GM18858 (cell line): ENCODE data around the gene SIX1.
A peak's percentile ranks its signal among the peaks of the same experiment; 100 is the strongest.

Experiments used
- ATAC-seq: cut with Tn5 transposase; IDR thresholded peaks from one replicate; pipeline ENCODE4 v1.9.1; 2021; ENCODE audit not compliant: unreplicated experiment

SIX1 gene

GRCh38 chr14:60643141-60643462 is 6.2 kb downstream of the SIX1 start:
- ATAC-seq: no peak

- ATAC-seq: no peak
These were observed 6.8 kb downstream of the SIX1 start for GRCh38 chr14:60642270-60643140.

GRCh38 chr14:60641742-60642269 is 7.5 kb downstream of the SIX1 start:
- ATAC-seq: no peak

- ATAC-seq: no peak
These were observed 8.2 kb downstream of the SIX1 start for GRCh38 chr14:60640859-60641741.

GRCh38 chr14:60639674-60640073 is 9.6 kb downstream of the SIX1 start:
- no peak for ATAC-seq

GRCh38 chr14:60637479-60638315 is 11.6 kb downstream of the SIX1 start:
- no peak for ATAC-seq

GRCh38 chr14:60636879-60637478 is 12.3 kb downstream of the SIX1 start:
- ATAC-seq: no peak

GRCh38 chr14:60634153-60634552 is 15.1 kb downstream of the SIX1 start:
- ATAC-seq: no peak

- ATAC-seq: peak; percentile 38
These were observed 16.5 kb downstream of the SIX1 start for GRCh38 chr14:60632777-60633176.

- peak; percentile 84 for ATAC-seq
These were observed 17.0 kb downstream of the SIX1 start for GRCh38 chr14:60632257-60632656.

GRCh38 chr14:60631842-60632241 is 17.4 kb downstream of the SIX1 start:
- ATAC-seq: no peak

- no peak for ATAC-seq
These were observed 19.1 kb downstream of the SIX1 start for GRCh38 chr14:60630129-60630528.

- no peak for ATAC-seq
These were observed 20.4 kb downstream of the SIX1 start for GRCh38 chr14:60628892-60629291.

GRCh38 chr14:60622917-60623257 is 26.4 kb downstream of the SIX1 start:
- no peak for ATAC-seq

GRCh38 chr14:60622210-60622916 is 26.9 kb downstream of the SIX1 start:
- ATAC-seq: no peak

GRCh38 chr14:60621386-60621785 is 27.9 kb downstream of the SIX1 start:
- no peak for ATAC-seq

- no peak for ATAC-seq
These were observed 31.0 kb downstream of the SIX1 start for GRCh38 chr14:60618241-60618640.

- no peak for ATAC-seq
These were observed 32.8 kb downstream of the SIX1 start for GRCh38 chr14:60616461-60616959.

- no peak for ATAC-seq
These were observed 47.0 kb downstream of the SIX1 start for GRCh38 chr14:60602291-60602690.

- ATAC-seq: no peak
These were observed 49.5 kb downstream of the SIX1 start for GRCh38 chr14:60599727-60600126.
